ENCODE data around the gene CGB3.

Gene CGB3

DNA sequence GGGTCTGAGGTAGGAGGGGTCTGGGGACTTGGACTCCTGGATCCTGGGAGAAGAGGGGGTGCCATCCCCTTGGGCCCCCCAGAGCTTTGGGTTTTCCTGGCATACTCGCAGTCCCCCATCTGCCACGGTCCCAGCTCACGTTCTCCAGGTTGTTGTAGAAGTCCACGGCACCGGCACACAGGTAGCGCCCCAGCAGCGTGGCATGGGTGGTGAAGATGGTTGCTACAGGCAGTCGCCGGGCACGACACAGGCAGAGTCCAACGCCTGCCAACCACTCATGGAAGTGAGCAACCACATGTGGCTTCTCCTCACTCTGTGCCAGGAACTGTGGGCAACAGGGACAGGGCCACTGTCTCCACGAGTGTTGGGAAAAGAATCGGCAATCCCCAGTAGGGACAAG lies 38.4 kb downstream of the CGB3 start:
- no peak for DNase-seq

DNA sequence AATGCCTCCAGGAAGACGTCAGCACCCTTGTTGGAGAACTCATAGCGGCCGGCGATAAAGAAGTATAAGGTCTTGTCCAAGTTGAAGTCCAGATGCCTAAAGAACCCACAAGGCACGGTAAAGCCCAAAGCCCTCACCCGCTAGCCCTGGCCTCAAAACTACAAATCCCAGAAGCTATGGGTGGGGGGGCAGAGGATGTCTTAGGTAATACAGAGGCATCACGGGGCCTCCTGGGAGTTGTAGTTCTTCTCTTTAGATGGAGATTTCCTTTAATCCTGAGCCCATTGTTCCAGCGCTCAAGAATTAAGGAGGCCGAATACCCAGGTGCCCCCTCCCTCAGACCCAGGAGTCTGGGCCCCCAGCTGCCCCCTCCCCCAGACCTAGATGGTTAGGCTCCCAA lies 41.9 kb downstream of the CGB3 start:
- no peak for DNase-seq

DNA sequence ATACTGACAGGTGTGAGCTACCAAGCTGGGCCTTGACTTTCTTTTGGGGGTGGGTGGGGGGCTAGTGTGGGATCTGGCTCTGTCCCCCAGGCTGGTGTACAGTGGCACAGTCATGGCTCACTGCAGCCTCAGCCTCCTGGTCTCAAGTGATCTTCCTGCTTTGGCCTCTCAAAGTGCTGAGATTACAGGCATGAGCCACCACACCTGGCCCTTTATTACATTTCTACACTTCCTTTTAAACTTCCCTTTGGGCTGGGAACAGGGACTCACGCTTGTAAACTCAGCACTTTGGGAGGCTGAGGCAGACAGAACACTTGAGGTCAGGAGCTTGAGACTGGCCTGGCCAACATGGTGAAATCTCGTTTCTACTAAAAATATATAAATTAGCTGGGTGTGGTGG lies 47.1 kb downstream of the CGB3 start:
- no peak for DNase-seq

DNA sequence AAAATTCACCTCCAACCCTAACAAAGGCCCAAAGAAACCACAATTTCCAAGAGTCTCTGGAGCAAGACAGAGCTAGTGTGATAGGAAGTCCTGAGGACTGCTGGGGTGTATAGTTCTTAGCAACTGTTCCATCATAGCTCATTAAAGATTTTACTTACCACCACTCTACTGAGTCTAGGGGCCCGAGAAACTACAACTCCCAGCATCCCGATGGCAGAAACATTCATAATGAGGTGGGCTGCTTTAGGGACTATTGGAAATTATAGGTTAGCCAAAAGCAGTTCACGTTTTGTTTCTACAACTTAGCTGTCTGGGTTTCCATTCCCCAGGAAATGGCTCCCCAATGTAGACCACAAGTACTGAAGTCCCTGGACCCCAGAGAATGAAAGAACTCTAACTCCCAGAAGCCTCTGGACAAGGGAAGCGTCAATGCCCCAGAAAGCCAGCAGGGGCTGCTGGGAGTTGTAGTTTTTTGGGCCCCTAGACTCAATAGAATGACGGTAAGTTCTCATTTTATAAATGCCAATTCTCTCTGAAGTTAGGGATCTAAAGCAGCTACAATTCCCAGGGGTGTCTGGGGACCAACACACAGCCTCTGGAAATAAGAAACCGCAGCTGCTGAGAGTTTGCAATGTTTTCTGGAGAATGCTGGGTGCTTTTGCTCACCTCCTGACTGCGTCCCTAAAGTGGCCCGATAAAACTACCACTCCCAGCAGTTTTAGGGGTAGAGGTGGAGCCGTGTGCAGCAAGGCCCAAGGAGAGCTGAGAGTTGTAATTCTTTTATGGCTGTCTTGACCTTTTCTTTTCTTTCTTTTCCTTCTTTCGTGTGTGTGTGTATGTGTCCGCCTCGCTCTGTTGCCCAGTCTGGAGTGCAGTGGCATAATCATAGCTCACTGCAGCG lies 47.9 kb downstream of the CGB3 start:
- DNase-seq = no peak
